ENCODE data around the gene HSH2D.

Gene HSH2D

DNA sequence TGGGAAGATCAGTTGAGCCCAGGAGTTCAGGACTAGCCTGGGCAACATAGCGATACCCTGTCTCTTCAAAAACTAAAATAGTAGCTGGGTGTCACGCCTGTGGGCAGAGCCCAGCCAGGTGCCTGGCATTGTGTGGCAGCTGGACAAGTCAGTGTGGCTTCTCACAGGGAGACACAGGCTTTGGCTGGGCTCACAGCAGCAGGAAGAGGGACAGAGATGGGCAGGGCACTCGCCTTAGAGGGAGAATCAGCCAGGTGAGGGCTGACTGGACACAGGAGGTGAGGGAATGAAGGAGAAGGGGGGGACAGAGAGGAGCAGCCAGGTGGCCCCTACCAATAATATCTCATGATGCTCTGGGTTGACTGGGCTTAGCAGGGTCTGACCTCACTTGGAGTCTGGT lies 45.0 kb downstream of the HSH2D start:
- TF ChIP-seq, protein P1, sequence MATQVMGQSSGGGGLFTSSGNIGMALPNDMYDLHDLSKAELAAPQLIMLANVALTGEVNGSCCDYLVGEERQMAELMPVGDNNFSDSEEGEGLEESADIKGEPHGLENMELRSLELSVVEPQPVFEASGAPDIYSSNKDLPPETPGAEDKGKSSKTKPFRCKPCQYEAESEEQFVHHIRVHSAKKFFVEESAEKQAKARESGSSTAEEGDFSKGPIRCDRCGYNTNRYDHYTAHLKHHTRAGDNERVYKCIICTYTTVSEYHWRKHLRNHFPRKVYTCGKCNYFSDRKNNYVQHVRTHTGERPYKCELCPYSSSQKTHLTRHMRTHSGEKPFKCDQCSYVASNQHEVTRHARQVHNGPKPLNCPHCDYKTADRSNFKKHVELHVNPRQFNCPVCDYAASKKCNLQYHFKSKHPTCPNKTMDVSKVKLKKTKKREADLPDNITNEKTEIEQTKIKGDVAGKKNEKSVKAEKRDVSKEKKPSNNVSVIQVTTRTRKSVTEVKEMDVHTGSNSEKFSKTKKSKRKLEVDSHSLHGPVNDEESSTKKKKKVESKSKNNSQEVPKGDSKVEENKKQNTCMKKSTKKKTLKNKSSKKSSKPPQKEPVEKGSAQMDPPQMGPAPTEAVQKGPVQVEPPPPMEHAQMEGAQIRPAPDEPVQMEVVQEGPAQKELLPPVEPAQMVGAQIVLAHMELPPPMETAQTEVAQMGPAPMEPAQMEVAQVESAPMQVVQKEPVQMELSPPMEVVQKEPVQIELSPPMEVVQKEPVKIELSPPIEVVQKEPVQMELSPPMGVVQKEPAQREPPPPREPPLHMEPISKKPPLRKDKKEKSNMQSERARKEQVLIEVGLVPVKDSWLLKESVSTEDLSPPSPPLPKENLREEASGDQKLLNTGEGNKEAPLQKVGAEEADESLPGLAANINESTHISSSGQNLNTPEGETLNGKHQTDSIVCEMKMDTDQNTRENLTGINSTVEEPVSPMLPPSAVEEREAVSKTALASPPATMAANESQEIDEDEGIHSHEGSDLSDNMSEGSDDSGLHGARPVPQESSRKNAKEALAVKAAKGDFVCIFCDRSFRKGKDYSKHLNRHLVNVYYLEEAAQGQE (IDR thresholded peaks at IDR 0.05; ENCODE audit: insufficient read depth in 1 of 2, low read depth in 2 of 2, low read length in 2 of 2), result no peak
- TF ChIP-seq SIN3A (IDR thresholded peaks at IDR 0.05; ENCODE audit: borderline replicate concordance, insufficient read depth, low read length) (no peak), POLR2AphosphoS5 (IDR thresholded peaks at IDR 0.05; ENCODE audit: low read depth, low read length) (no peak), FOXP2 (optimal IDR thresholded peaks at IDR 0.05; ENCODE audit: borderline replicate concordance, extremely low read depth, extremely low read length, insufficient read depth) (no peak), TAF1 (IDR thresholded peaks at IDR 0.05; ENCODE audit: borderline replicate concordance, insufficient read depth, low read length) (no peak)

DNA sequence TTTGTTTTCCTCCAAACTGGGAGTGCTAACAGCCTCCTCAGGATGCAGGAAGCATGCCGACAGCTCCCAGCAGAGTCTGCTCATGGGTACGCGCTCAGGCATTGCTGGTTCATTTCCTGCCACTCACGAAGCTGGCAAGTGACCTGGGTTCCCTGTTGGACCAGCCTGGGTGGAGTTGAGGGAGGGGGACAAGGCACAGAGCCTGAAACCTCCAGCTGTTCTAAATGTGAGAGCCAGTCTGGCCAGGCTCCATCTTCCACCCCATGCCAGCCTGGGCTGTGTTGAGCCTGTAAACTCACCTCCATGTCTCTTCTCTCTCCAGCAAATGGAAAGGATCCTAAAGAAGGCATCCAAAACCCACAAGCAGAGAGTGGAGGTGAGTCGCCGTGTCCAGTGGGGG lies 46.7 kb downstream of the HSH2D start:
- TF ChIP-seq, protein P1 (IDR thresholded peaks at IDR 0.05; ENCODE audit: insufficient read depth in 1 of 2, low read depth in 2 of 2, low read length in 2 of 2), result no peak
- TF ChIP-seq SIN3A (IDR thresholded peaks at IDR 0.05; ENCODE audit: borderline replicate concordance, insufficient read depth, low read length), result no peak
- TF ChIP-seq TAF1 (IDR thresholded peaks at IDR 0.05; ENCODE audit: borderline replicate concordance, insufficient read depth, low read length), result no peak
- TF ChIP-seq POLR2AphosphoS5 (IDR thresholded peaks at IDR 0.05; ENCODE audit: low read depth, low read length), result no peak

DNA sequence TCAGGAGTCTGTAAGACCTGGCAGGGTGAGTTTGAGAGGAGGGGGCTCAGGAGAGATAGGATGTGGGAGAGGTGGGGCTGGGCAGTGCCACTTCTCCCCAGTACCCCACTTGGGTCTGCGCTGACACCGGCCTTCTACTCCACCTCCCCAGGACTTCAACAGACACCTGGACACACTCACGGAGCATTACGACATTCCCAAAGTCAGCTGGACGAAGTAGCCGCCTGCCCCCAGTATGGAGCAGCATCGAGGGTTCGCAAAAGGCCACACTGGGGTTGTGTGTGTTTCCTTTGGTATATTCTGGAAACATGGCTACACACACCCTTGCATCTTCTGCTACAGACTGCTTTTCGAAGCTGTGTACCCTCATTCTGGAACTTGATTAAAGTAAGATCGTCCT lies 47.3 kb downstream of the HSH2D start:
- TF ChIP-seq POLR2AphosphoS5 (IDR thresholded peaks at IDR 0.05; ENCODE audit: low read depth, low read length) (no peak), TAF1 (IDR thresholded peaks at IDR 0.05; ENCODE audit: borderline replicate concordance, insufficient read depth, low read length) (no peak), FOXP2 (optimal IDR thresholded peaks at IDR 0.05; ENCODE audit: borderline replicate concordance, extremely low read depth, extremely low read length, insufficient read depth) (no peak), SIN3A (IDR thresholded peaks at IDR 0.05; ENCODE audit: borderline replicate concordance, insufficient read depth, low read length) (no peak)
- TF ChIP-seq, protein P1 (IDR thresholded peaks at IDR 0.05; ENCODE audit: insufficient read depth in 1 of 2, low read depth in 2 of 2, low read length in 2 of 2), result no peak

DNA sequence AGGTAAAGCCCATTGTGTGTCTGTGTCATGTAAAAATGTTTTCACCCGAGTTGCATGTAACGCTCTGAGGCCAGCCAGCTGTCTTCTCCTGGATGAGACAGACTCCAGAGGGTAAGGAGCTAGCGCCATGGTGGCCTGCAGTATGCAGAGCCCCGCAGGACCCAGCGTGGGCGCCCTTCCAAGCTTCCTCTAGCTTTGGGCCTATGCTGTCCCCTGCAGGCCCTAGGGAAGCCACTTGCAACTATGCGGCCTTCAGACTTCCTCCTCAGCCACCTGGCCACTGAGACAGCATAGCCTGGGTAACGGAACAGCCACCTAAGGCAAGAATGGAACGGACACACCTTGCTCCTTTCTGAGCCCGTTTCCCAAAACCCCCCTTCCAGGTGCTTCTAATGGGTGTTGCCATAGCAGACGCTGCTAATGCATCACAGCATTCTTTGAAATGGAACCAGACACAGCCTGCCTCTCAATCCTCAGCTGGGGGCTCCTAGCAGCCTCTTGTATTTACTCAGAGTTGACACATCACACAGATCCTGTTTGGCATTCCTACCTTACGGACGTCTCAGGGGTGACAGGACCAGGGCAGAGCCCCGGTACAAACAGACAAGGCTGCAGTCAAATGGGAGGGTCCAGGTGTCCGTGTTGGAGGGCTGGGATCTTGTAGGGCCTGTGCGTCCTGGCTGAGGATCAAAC lies 47.9 kb downstream of the HSH2D start:
- TF ChIP-seq TAF1 (IDR thresholded peaks at IDR 0.05; ENCODE audit: borderline replicate concordance, insufficient read depth, low read length), result no peak
- TF ChIP-seq, protein P1 (IDR thresholded peaks at IDR 0.05; ENCODE audit: insufficient read depth in 1 of 2, low read depth in 2 of 2, low read length in 2 of 2), result no peak
- TF ChIP-seq SIN3A (IDR thresholded peaks at IDR 0.05; ENCODE audit: borderline replicate concordance, insufficient read depth, low read length), result no peak
- no peak for TF ChIP-seq FOXP2 (optimal IDR thresholded peaks at IDR 0.05; ENCODE audit: borderline replicate concordance, extremely low read depth, extremely low read length, insufficient read depth)
- TF ChIP-seq POLR2AphosphoS5 (IDR thresholded peaks at IDR 0.05; ENCODE audit: low read depth, low read length), result no peak
